Smooth muscle cell (in vitro differentiated cells): ENCODE measurements around the gene SLC22A7. TPM values are rescaled to one million over a fixed set of nuclear protein-coding genes. Genes with fewer than 3 reads are reported as not detected.

Source experiments
- DNase-seq: peaks from one replicate; lab custom pipeline; 2025; ENCODE audit not compliant: unreplicated experiment; lab: John Stamatoyannopoulos, UW
- H2AFZ ChIP-seq: fragments of 200-600 bp; sonication (generic); 2 replicates; pipeline ENCODE4 v1.6.0; 2016; ENCODE audit warnings: antibody characterized with exemption, low read depth, mild to moderate bottlenecking
- H3F3A ChIP-seq: fragments of 200-600 bp; sonication (generic); 2 replicates; pipeline ENCODE4 v1.6.0; 2017; ENCODE audit warnings: antibody characterized with exemption, low read depth
- H3K27ac ChIP-seq: fragments of 200-600 bp; sonication (generic); 2 replicates; pipeline ENCODE4 v1.5.1; 2016; ENCODE audit warnings: low read depth, mild to moderate bottlenecking
- H3K27me3 ChIP-seq: fragments of 200-600 bp; sonication (generic); 2 replicates; pipeline ENCODE4 v1.6.1; 2016; ENCODE audit warnings: low read depth, mild to moderate bottlenecking
- H3K36me3 ChIP-seq: fragments of 200-600 bp; sonication (generic); 2 replicates; pipeline ENCODE4 v1.5.1; 2016; ENCODE audit warnings: low read depth
- H3K4me1 ChIP-seq: fragments of 200-600 bp; sonication (generic); 2 replicates; pipeline ENCODE4 v1.5.1; 2016; ENCODE audit warnings: low read depth
- H3K4me2 ChIP-seq: fragments of 200-600 bp; sonication (generic); 2 replicates; pipeline ENCODE4 v1.6.0; 2016; ENCODE audit warnings: mild to moderate bottlenecking
- H3K4me3 ChIP-seq: fragments of 200-600 bp; sonication (generic); 2 replicates; pipeline ENCODE4 v1.5.1; 2016; ENCODE audit warnings: mild to moderate bottlenecking
- H3K79me2 ChIP-seq: fragments of 200-600 bp; sonication (generic); 2 replicates; pipeline ENCODE4 v1.6.0; 2016; ENCODE audit warnings: low read depth, mild to moderate bottlenecking
- H3K9ac ChIP-seq: fragments of 200-600 bp; sonication (generic); 2 replicates; pipeline ENCODE4 v1.6.0; 2016; ENCODE audit warnings: low read depth
- H3K9me3 ChIP-seq: fragments of 200-600 bp; sonication (generic); replicated peaks from 2 replicates; pipeline ENCODE4 v1.5.1; 2016; ENCODE audit warnings: low read depth
- H4K20me1 ChIP-seq: fragments of 200-600 bp; sonication (generic); 2 replicates; pipeline ENCODE4 v1.6.0; 2016; ENCODE audit warnings: low read depth
- CTCF ChIP-seq: fragments of 200-600 bp; sonication (generic); IDR thresholded peaks from 2 replicates; pipeline ENCODE4 v1.5.1; 2017; ENCODE audit warnings: borderline replicate concordance, mild to moderate bottlenecking, antibody characterized with exemption; ENCODE audit not compliant: insufficient read depth, poor library complexity, severe bottlenecking
- WGBS: methylation state at CpG from one replicate; pipeline ENCODE4 v1.1.7; 2016; ENCODE audit warnings: low lambda C conversion rate; 5-methylcytosine and 5-hydroxymethylcytosine counted together
- polyA plus RNA-seq: library from polyadenylated mRNA; unstranded; fragments of >200 nt; fragmentation: Nextera tagmentation; extraction: Ambion mirVana; gene quantifications from 2 replicates; pipeline ENCODE4 v1.2.1, GENCODE V29; 2016
- total RNA-seq: library from RNA; depleted of rRNA; stranded (reverse); fragments of >200 nt; gene quantifications from 2 replicates; pipeline ENCODE4 v1.2.3, GENCODE V29; 2014

Gene SLC22A7
- total and polyA plus RNA-seq, 2 experiments from 2014 or later: not detected

- WGBS: 59% methylated on average over 12 of the region's 12 CpGs
- Histone ChIP-seq H3K79me2 (no peaks in the 10 kb centered on the region), H3K27ac (no peak overlapping the region), H3F3A (no peaks in the 10 kb centered on the region), H3K9me3 (no peaks in the 10 kb centered on the region), H3K36me3 (no peaks in the 10 kb centered on the region), H3K9ac (no peak overlapping the region), H2AFZ (no peak overlapping the region), H3K4me2 (no peak overlapping the region), H3K27me3 (no peaks in the 10 kb centered on the region), H3K4me3 (no peak overlapping the region), H4K20me1 (no peaks in the 10 kb centered on the region), H3K4me1 (no peaks in the 10 kb centered on the region)
- TF ChIP-seq CTCF: peak; percentile 66
- peak; percentile 40 for DNase-seq
These were observed 34.5 kb upstream of the SLC22A7 start for GRCh38 chr6:43263314-43264178.

GRCh38 chr6:43264599-43265145 lies 33.4 kb upstream of the SLC22A7 start:
- Histone ChIP-seq H2AFZ (no peak overlapping the region), H3K9ac (no peak overlapping the region), H3K36me3 (no peaks in the 10 kb centered on the region), H3K27me3 (no peaks in the 10 kb centered on the region), H3K27ac (no peak overlapping the region), H3K4me2 (no peak overlapping the region), H3K9me3 (no peaks in the 10 kb centered on the region), H4K20me1 (no peaks in the 10 kb centered on the region), H3K4me3 (no peak overlapping the region), H3K79me2 (no peaks in the 10 kb centered on the region), H3F3A (no peaks in the 10 kb centered on the region), H3K4me1 (peaks cover 6% of the 10 kb centered on the region)
- no peak for DNase-seq
- WGBS: 90% methylated on average over 5 of the region's 5 CpGs
- no peak for TF ChIP-seq CTCF

- DNase-seq: no peak
- no peak overlapping the region for H3K4me2 ChIP-seq
- H3K4me3 ChIP-seq: no peak overlapping the region
- H3K9ac ChIP-seq: no peak overlapping the region
- H3K27me3 ChIP-seq: no peaks in the 10 kb centered on the region
- H3F3A ChIP-seq: no peaks in the 10 kb centered on the region
- no peak overlapping the region for H2AFZ ChIP-seq
- H3K79me2 ChIP-seq: no peaks in the 10 kb centered on the region
- no peak for TF ChIP-seq CTCF
- peaks cover 10% of the 10 kb centered on the region for H3K4me1 ChIP-seq
- whole genome bisulfite sequencing: 83% methylated on average over 6 of the region's 6 CpGs
- H4K20me1 ChIP-seq: no peaks in the 10 kb centered on the region
- no peak overlapping the region for H3K27ac ChIP-seq
- H3K9me3 ChIP-seq: no peaks in the 10 kb centered on the region
- H3K36me3 ChIP-seq: no peaks in the 10 kb centered on the region
These were observed 32.5 kb upstream of the SLC22A7 start for GRCh38 chr6:43265564-43265963.
